Spleen (tissue), 11 donors: ENCODE results near the gene FBLL1. TPM values are rescaled to one million over a fixed set of nuclear protein-coding genes. Genes with fewer than 3 reads are reported as not detected.

Source experiments
- DNase-seq: peaks from one replicate; pipeline ENCODE4 v3.0.0-alpha.2; 2020
- H3K27ac ChIP-seq, 8 donors: fragments of 200-600 bp; sonication (generic) in 7 of 8; 1 replicate in 4 of 8; 2 replicates in 4 of 8; pipeline versions ENCODE4 v1.5.0 to v1.8.0; 2016 to 2021; ENCODE audit warnings: inconsistent platforms in 4 of 8, mild to moderate bottlenecking in 4 of 8, moderate library complexity in 1 of 8
- H3K27me3 ChIP-seq, 7 donors: fragments of 200-600 bp; sonication (generic) in 6 of 7; replicated peaks in 1 of 7; 1 replicate in 4 of 7; 2 replicates in 3 of 7; pipeline versions ENCODE4 v1.5.0 to v1.8.0; 2016 to 2021; ENCODE audit warnings: inconsistent platforms in 3 of 7, mild to moderate bottlenecking in 1 of 7
- H3K36me3 ChIP-seq, 6 donors: fragments of 200-600 bp; sonication (generic) in 5 of 6; 1 replicate in 4 of 6; 2 replicates in 2 of 6; pipeline versions ENCODE4 v1.5.0 to v1.8.0; 2016 to 2021; ENCODE audit warnings: inconsistent platforms in 2 of 6
- H3K4me1 ChIP-seq, 6 donors: fragments of 200-600 bp; sonication (generic) in 5 of 6; 1 replicate in 3 of 6; 2 replicates in 3 of 6; pipeline versions ENCODE4 v1.5.0 to v1.8.0; 2016 to 2021; ENCODE audit warnings: inconsistent platforms in 3 of 6
- H3K4me3 ChIP-seq, 8 donors: fragments of 200-600 bp; sonication (generic) in 7 of 8; 1 replicate in 4 of 8; 2 replicates in 4 of 8; pipeline versions ENCODE4 v1.5.0 to v1.8.0; 2016 to 2021; ENCODE audit warnings: inconsistent platforms in 4 of 8, mild to moderate bottlenecking in 4 of 8, moderate library complexity in 2 of 8
- H3K9me3 ChIP-seq, 8 donors: fragments of 200-600 bp; sonication (generic) in 7 of 8; 1 replicate in 4 of 8; 2 replicates in 4 of 8; pipeline versions ENCODE4 v1.5.0 to v1.8.0; 2016 to 2021; ENCODE audit warnings: inconsistent platforms in 4 of 8
- POLR2A ChIP-seq, 3 donors: fragments of 450-650 bp; IDR thresholded peaks; one replicate each; pipeline ENCODE4 v1.5.1; 2017; ENCODE audit warnings: antibody characterized with exemption in 3 of 3, mild to moderate bottlenecking in 1 of 3
- POLR2AphosphoS5 ChIP-seq, 3 donors: sonication (generic); formaldehyde crosslinking; IDR thresholded peaks; one replicate each; pipeline ENCODE4 v1.5.1; 2017; ENCODE audit warnings: antibody characterized with exemption in 3 of 3
- WGBS, 5 donors: extraction: QIAGEN DNeasy Blood & Tissue Kit in 3 of 5; methylation state at CpG; one replicate each; pipeline versions ENCODE4 v1.1.5 to v1.1.7; 2013 to 2018; 5-methylcytosine and 5-hydroxymethylcytosine counted together
- intact Hi-C: fragments of 100-400 bp; cut with DNase I; formaldehyde crosslinking; loops from one replicate; pipeline ENCODE4 v1.15.0; 2023; ENCODE audit warnings: low total_unique reads
- polyA plus RNA-seq, 3 donors: library from polyadenylated mRNA; stranded (reverse); fragments of 200-250 nt; gene quantifications; one replicate each; pipeline ENCODE4 v1.2.1, GENCODE V29; 2013
- total RNA-seq, 7 donors: library from RNA; depleted of rRNA in 3 of 7; stranded (reverse); fragments of >200 nt in 3 of 7; fragmentation: NEBNext Ultra II Directional in 4 of 7; extraction: Animal tissue kit (Norgen Biotek cat#: 25700) in 4 of 7; gene quantifications; one replicate each; pipeline versions ENCODE4 v1.1.0 to v1.2.1, GENCODE V29; 2016 to 2021
- TF ChIP-seq, protein P1 (sequence below), 11 experiments: fragments of 200-600 bp in 7 of 11; fragments of 450-650 bp in 4 of 11; sonication (generic) in 4 of 11; IDR thresholded peaks in 8 of 11; conservative IDR thresholded peaks in 3 of 11; 1 replicate in 7 of 11; 2 replicates in 4 of 11; pipeline versions ENCODE4 v1.4.0 to v1.8.0; 2016 to 2021; ENCODE audit warnings: antibody characterized with exemption in 11 of 11, inconsistent platforms in 4 of 11, mild to moderate bottlenecking in 1 of 11
- donor health status: healthy with polysubstance abuse.
- donor health status: DM: no; HTN: no; CAD: no; lungs with moderate emphysema.
- donor health status: DM: no; HTN: no; CAD: no.
- donor health status: Bipolar disorder and iron deficiency.
- donor health status: healthy.
- donor health status: DM: no; HTN: no; CAD: no.
- donor health status: DM: yes; HTN: yes; CAD: no.

The FBLL1 gene
- total and polyA plus RNA-seq, 10 donors = 0.06 to 0.69 (median 0.20) TPM; not detected in 5

DNA sequence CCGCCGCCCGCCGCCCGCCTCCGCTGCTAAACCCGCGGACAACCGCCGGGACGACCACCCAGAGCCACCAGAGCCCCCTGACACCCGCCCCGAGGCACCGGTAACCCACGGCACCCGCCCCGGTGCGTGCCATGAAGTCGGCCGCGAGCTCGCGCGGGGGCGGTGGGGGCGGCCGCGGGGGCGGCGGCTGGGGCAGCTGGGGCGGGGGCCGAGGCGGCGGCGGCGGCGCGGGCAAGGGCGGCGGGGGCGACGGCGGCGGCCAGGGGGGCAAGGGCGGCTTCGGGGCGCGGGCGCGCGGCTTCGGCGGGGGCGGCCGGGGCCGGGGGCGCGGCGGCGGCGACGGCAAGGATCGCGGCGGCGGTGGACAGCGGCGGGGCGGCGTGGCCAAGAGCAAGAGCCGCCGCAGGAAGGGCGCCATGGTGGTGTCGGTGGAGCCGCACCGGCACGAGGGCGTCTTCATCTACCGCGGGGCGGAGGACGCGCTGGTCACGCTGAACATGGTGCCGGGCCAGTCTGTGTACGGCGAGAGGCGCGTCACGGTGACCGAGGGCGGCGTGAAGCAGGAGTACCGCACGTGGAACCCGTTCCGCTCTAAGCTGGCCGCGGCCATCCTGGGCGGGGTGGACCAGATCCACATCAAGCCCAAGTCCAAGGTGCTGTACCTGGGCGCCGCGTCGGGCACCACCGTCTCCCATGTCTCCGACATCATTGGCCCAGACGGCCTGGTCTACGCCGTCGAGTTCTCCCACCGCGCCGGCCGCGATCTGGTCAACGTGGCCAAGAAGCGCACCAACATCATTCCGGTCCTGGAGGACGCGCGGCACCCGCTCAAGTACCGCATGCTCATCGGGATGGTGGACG is 499 bp downstream of the FBLL1 start:
- Histone ChIP-seq H3K4me3 (peak overlapping the region; percentile 5 to 65 (median 38)), H3K27ac (no peak overlapping the region), H3K27me3 (peaks cover 3 to 61% (median 23%) of the 10 kb centered on the region in 7 donors), H3K4me1 (peaks cover 3 to 14% (median 8%) of the 10 kb centered on the region in 6 donors), H3K9me3 (peaks cover 0 to 9% (median 0%) of the 10 kb centered on the region in 8 donors), H3K36me3 (peaks cover 0 to 3% (median 0%) of the 10 kb centered on the region in 6 donors)
- WGBS, 5 donors = 18 to 51% (median 33%) methylated on average over 23 to 125 of the region's 125 CpGs
- no peak for DNase-seq
- TF ChIP-seq POLR2A (IDR thresholded peaks at IDR 0.05) = no peak
- TF ChIP-seq POLR2AphosphoS5 (IDR thresholded peaks at IDR 0.05) = no peak
- TF ChIP-seq, protein P1, sequence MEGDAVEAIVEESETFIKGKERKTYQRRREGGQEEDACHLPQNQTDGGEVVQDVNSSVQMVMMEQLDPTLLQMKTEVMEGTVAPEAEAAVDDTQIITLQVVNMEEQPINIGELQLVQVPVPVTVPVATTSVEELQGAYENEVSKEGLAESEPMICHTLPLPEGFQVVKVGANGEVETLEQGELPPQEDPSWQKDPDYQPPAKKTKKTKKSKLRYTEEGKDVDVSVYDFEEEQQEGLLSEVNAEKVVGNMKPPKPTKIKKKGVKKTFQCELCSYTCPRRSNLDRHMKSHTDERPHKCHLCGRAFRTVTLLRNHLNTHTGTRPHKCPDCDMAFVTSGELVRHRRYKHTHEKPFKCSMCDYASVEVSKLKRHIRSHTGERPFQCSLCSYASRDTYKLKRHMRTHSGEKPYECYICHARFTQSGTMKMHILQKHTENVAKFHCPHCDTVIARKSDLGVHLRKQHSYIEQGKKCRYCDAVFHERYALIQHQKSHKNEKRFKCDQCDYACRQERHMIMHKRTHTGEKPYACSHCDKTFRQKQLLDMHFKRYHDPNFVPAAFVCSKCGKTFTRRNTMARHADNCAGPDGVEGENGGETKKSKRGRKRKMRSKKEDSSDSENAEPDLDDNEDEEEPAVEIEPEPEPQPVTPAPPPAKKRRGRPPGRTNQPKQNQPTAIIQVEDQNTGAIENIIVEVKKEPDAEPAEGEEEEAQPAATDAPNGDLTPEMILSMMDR (IDR thresholded peaks at IDR 0.05 in 8 of 11, conservative IDR thresholded peaks at IDR 0.05 in 3 of 11) = no peak
- intact Hi-C loops = no loop called here

DNA sequence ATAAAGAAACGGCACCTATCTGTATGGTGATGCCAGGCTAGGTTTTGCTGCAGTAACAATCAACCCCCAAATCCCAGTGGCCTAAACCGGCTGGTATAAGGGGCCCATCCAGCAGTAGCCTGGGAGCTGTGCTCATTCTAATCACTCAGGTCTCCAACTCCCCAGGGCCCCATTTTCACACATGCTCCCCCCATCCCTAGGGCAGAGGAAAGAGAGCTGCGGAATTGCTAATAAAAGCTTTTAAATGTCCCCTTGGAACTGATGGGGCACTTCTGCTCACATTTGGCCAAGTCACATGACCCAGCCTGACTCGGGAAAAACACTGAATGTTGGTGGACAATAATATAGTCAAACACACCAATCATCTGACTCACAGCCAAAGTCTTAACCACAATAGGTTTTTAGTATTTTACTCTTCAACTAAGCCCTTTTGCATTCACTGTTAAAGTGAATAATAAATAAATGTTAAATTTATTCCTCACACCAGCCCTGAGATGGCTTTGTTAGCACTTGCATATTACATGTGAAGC is 1.6 kb downstream of the FBLL1 start:
- Histone ChIP-seq H3K27me3 (peaks cover 3 to 61% (median 23%) of the 10 kb centered on the region in 7 donors), H3K9me3 (peaks cover 0 to 9% (median 0%) of the 10 kb centered on the region in 8 donors), H3K4me1 (peaks cover 3 to 14% (median 8%) of the 10 kb centered on the region in 6 donors), H3K27ac (no peak overlapping the region), H3K4me3 (no peak overlapping the region), H3K36me3 (peaks cover 0 to 3% (median 0%) of the 10 kb centered on the region in 6 donors)
- no peak for DNase-seq
- intact Hi-C loops = no loop called here
- TF ChIP-seq, protein P1 (IDR thresholded peaks at IDR 0.05 in 8 of 11, conservative IDR thresholded peaks at IDR 0.05 in 3 of 11) = no peak
- no peak for TF ChIP-seq POLR2A (IDR thresholded peaks at IDR 0.05)
- WGBS, 5 donors = 72 to 80% (median 79%) methylated on average over 4 of the region's 4 CpGs

DNA sequence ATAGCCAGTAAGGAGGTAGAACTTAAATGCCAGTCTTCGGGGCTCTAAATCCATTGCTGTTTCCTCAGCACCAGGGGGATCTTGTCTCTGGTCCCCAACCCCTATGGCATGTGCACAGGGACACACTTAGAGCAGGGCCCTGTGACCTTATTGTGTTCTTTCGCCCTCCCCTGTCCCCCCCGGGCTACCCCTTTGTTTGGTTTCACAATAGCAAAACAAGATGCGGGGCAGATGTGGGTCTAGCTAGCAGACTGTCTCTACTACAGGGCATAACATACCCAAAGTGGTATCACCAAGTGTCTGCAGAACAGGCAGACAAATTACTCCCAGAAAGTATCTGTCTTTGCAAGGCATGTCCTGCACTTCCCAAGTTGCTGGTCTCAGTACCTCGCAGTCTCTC is 2.1 kb downstream of the FBLL1 start:
- peaks cover 3 to 61% (median 23%) of the 10 kb centered on the region in 7 donors for H3K27me3 ChIP-seq
- DNase-seq = no peak
- no peaks in the 10 kb centered on the region for H3K36me3 ChIP-seq
- H3K9me3 ChIP-seq = peaks cover 0 to 9% (median 0%) of the 10 kb centered on the region in 8 donors
- WGBS, 5 donors = 75 to 88% (median 85%) methylated on average over 5 of the region's 5 CpGs
- H3K4me3 ChIP-seq = no peak overlapping the region
- no peak overlapping the region for H3K27ac ChIP-seq
- H3K4me1 ChIP-seq = peaks cover 3 to 14% (median 8%) of the 10 kb centered on the region in 6 donors
- intact Hi-C loops = no loop called here
- TF ChIP-seq POLR2AphosphoS5 (IDR thresholded peaks at IDR 0.05) (no peak), POLR2A (IDR thresholded peaks at IDR 0.05) (no peak)
- TF ChIP-seq, protein P1 (IDR thresholded peaks at IDR 0.05 in 8 of 11, conservative IDR thresholded peaks at IDR 0.05 in 3 of 11) = no peak
